Measurements from ENCODE around the gene ITIH6.

DNA sequence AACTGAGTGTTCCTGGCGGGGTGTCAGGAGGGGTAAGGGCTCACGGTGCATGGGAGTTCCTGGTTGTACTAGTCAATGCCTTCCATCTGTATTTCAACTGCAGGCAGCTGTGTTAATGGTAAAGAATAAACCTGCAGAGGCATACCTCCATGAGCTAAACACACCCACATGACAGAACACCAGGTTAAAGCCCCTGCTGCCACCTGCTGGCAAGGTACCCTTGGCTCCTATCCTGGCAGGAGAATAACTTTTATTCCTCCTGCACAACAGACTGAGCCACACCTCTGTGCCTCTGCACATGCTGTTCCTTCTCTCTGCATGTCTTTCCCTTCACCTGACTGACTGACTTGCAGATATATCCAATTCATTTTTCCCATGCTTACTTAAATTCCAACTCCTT is 11.1 kb downstream of the ITIH6 start:
- TF ChIP-seq, protein P1, sequence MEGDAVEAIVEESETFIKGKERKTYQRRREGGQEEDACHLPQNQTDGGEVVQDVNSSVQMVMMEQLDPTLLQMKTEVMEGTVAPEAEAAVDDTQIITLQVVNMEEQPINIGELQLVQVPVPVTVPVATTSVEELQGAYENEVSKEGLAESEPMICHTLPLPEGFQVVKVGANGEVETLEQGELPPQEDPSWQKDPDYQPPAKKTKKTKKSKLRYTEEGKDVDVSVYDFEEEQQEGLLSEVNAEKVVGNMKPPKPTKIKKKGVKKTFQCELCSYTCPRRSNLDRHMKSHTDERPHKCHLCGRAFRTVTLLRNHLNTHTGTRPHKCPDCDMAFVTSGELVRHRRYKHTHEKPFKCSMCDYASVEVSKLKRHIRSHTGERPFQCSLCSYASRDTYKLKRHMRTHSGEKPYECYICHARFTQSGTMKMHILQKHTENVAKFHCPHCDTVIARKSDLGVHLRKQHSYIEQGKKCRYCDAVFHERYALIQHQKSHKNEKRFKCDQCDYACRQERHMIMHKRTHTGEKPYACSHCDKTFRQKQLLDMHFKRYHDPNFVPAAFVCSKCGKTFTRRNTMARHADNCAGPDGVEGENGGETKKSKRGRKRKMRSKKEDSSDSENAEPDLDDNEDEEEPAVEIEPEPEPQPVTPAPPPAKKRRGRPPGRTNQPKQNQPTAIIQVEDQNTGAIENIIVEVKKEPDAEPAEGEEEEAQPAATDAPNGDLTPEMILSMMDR (IDR thresholded peaks at IDR 0.05), result no peak
- no peak for TF ChIP-seq POLR2A (IDR thresholded peaks at IDR 0.05)

All from suprapubic skin (tissue), 3 donors.